T-helper 2 cell treated with Interferon-gamma antibody and Interleukin-4, amounts not matched to agents 5 μg/mL and 100 μg/mL, for 36 hours (primary cell): ENCODE results near the gene SRSF7.
"Not testable (repeated sequence)": the region's sequence is repeated elsewhere in the genome, so short reads cannot be mapped to it uniquely, and the experiment has no call there.

ENCODE experiments used
- DNase-seq: peaks from one replicate; pipeline ENCODE4 v3.0.0; 2021; ENCODE audit warnings: low spot score
- H3K27ac Mint-ChIP-seq: one replicate; pipeline ENCODE4 v1.8.0; 2021; ENCODE audit warnings: mild to moderate bottlenecking, mixed read lengths
- H3K27me3 Mint-ChIP-seq: one replicate; pipeline ENCODE4 v1.8.0; 2021; ENCODE audit warnings: low read depth, mixed read lengths
- H3K36me3 Mint-ChIP-seq: one replicate; pipeline ENCODE4 v1.8.0; 2021; ENCODE audit warnings: low read depth, mixed read lengths
- H3K4me1 Mint-ChIP-seq: one replicate; pipeline ENCODE4 v1.8.0; 2021; ENCODE audit warnings: low read depth, mixed read lengths
- H3K4me3 Mint-ChIP-seq: one replicate; pipeline ENCODE4 v1.8.0; 2022; ENCODE audit warnings: mild to moderate bottlenecking, moderate library complexity, mixed read lengths
- H3K9me3 Mint-ChIP-seq: one replicate; pipeline ENCODE4 v1.8.0; 2021; ENCODE audit warnings: mixed read lengths

The SRSF7 gene

DNA sequence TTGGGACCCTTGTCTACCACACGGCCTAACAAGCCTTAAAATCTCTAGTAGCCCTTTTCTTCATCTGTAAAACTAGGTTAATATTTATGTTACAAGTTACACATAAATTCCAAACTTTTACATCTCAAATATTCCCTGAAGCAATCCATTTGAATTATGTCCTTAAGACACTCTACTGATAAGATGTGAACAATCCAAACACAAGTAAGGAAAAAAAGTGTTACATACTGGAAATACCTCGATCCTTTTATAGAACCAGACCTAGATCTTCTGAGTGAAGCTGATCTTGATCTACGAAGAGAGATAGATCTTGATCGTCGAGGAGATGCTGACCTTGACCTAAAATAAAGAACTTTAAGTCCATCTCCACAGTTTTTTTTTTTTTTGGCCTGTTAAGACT lies 3.3 kb downstream of the SRSF7 start:
- Mint-ChIP-seq H3K27me3 (peaks cover 4% of the 10 kb centered on the region), H3K4me1 (peaks cover 56% of the 10 kb centered on the region), H3K9me3 (no peaks in the 10 kb centered on the region), H3K4me3 (peak overlapping the region; percentile 79), H3K36me3 (peaks cover 75% of the 10 kb centered on the region), H3K27ac (peak overlapping the region; percentile 47)
- no peak for DNase-seq

DNA sequence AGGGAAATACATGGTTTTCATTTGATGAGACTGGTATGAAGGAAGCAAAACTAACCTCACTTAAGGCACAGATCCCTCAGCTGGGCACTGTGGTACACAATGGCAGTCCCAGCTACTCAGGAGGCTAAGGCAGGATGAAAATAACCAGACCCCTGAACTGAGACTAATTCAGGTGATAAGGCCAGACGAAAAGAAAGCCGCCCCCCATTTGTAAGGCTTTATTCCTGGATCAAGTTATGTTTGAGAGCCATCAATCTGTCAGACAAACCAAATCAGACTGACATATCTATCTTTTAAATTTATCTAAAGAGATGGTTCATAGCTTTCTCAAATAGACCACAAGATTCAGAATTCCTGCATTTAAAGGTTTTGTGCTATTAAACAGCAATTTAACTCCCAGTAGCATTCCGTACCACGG lies 4.1 kb downstream of the SRSF7 start:
- Mint-ChIP-seq H3K27me3 (peaks cover 4% of the 10 kb centered on the region), H3K36me3 (peaks cover 78% of the 10 kb centered on the region)
- no peak for DNase-seq

DNA sequence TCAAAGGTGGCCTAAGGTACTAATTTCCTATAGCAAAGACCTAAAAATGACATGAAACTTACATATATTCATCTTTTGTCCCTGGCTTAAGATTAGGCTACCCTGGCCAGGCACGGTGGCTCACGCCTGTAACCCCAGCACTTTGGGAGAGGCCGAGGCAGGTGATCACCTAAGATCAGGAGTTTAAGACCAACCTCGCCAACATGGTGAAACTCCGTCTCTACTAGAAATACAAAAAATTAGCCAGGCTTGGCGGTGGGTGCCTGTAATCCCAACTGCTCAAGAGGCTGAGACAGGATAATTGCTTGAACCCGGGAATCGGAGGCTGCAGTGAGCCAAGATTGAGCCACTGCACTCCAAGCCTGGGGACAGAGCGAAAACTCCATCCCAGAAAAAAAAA lies 5.9 kb downstream of the SRSF7 start:
- peaks cover 51% of the 10 kb centered on the region for H3K4me1 Mint-ChIP-seq
- no peak overlapping the region for H3K27ac Mint-ChIP-seq
- no peaks in the 10 kb centered on the region for H3K9me3 Mint-ChIP-seq
- peaks cover 74% of the 10 kb centered on the region for H3K36me3 Mint-ChIP-seq
- DNase-seq = no peak
- no peaks in the 10 kb centered on the region for H3K27me3 Mint-ChIP-seq
- no peak overlapping the region for H3K4me3 Mint-ChIP-seq

More for the DNA sequence above, 4.1 kb downstream of the SRSF7 start:
- peaks cover 51% of the 10 kb centered on the region for H3K4me1 Mint-ChIP-seq
- no peaks in the 10 kb centered on the region for H3K9me3 Mint-ChIP-seq
- peak overlapping the region; percentile 79 for H3K4me3 Mint-ChIP-seq
- peak overlapping the region; percentile 47 for H3K27ac Mint-ChIP-seq

DNA sequence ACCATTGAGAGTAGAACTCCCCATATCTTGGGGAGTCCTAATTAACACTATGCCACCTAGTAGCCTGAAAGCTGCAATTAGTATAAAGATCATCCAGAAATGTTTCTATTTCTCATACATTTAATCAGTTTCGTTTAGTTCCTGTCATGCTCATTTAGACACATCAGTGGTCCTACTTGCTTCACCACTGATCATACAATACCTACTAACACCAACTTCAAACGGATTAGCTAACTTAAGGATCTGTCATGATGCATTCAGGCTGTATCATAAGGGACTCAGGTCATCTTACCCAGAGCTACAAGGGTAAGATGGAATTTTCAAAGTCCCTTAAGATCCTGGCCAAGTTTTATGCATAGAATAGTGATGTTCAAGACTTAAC lies 6.8 kb downstream of the SRSF7 start:
- Mint-ChIP-seq H3K4me1 (peaks cover 50% of the 10 kb centered on the region), H3K27me3 (no peaks in the 10 kb centered on the region), H3K4me3 (no peak overlapping the region), H3K9me3 (no peaks in the 10 kb centered on the region), H3K27ac (no peak overlapping the region), H3K36me3 (peaks cover 69% of the 10 kb centered on the region)
- DNase-seq = no peak

DNA sequence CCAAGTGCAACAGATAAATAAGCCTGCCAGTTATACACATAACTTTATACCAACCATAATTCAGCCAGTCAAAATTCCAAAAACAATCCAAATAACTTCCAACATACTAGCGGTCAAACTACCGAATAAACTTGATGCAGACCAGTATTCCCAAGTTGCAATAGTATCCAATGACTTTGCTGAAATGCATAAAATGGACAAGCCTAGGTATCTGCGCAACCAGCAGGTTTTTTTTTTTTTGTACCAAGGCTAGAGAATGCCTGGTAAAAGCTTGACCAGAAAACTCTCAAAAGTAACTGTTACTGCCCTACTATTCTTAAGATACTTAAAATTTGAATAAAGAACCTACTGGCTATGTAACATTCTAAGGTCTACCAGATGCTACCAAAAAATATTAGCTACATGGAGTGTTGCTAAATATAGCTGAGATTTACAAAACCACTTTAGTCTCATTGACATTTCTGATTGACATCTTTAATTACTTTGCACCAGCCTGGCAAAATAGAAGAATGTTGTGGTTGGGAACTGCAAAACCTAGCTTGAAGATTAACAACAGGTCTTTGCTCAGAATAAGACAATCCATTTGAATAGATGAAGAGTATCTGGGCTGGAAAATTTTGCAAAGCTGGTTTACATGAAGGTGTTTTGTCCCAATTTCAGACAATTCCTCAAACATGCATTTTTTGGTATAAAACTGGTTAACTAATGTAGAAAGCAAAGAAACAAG lies 7.3 kb downstream of the SRSF7 start:
- Mint-ChIP-seq H3K36me3 (peaks cover 69% of the 10 kb centered on the region), H3K27ac (no peak overlapping the region), H3K4me1 (peaks cover 47% of the 10 kb centered on the region), H3K27me3 (no peaks in the 10 kb centered on the region), H3K9me3 (no peaks in the 10 kb centered on the region), H3K4me3 (no peak overlapping the region)
- no peak for DNase-seq

DNA sequence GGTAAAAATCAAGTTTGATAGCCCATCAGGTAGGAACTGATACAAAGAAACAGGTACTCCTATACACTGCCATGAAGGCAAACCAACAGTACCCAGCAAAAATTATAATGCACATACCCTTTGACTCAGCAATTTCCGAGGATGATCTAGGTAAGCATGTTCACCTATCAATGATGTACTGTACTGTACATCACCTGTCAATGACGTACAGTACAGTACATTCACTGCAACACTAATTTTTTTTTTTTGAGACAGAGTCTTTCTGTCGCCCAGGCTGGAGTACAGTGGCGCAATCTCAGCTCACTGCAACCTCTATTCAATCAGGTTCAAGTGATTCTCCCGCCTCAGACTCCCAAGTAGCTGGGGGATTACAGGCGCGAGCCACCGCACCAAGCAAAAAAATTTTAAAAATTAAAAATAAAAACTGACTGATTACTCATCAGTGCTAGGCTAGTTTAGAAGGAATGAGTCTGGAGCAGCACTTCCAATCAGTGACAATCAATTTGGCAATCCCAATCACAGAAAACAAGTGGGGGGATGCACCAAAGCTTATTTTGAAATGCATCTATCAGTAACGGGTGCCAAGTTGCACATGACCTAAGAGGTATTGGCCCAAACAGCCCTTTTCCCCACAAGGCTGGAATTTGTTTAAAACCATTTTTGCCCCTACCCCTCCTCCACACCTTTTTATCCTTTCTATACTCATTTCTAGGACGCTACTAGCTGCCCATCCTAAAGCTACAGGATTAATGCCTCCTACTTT lies 8.2 kb downstream of the SRSF7 start:
- Mint-ChIP-seq H3K27me3 (no peaks in the 10 kb centered on the region), H3K36me3 (peaks cover 67% of the 10 kb centered on the region), H3K4me3 (no peak overlapping the region), H3K4me1 (peaks cover 42% of the 10 kb centered on the region), H3K27ac (peak overlapping the region; percentile 7), H3K9me3 (no peaks in the 10 kb centered on the region)
- DNase-seq = no peak

DNA sequence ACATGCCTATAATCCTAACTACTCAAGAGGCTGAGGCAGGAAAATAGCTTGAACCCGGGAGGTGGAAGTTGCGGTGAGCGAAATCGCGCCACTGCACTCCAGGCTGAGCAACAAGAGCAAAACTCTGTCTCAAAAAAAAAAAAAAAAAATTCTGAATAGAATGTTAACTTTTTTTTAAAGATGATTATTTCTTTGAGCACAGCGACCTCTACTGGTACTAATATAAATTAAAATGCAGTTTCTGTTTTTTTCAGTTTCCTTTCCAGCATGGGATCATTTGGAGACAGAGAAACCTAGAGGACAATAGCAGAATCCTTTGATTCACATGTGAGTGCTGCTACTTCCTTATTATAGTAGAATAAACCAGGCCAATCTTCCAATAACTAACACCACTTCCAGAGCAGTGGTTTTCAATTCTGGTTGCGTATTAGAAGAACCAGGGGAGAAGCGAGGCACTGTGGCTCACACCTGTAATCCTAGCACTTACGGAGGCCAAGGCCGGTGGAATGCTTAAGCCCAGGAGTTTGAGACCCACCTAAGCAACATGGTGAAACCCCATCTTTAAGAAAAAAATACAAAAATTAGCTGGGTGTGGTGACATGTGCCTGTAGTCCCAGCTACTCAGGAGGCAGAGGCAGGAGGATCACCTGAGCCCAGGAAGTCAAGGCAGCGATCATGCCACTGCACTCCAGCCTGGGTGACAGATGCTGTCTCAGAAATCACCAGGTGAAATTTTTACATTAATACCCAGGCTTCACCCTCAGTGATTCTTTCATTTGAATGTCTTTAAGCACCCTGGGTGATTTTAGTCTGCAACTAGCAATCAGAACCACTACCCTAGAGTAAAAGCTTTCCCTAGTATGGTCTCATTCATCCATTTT lies 10.1 kb downstream of the SRSF7 start:
- no peaks in the 10 kb centered on the region for H3K9me3 Mint-ChIP-seq
- DNase-seq = no peak
- H3K27ac Mint-ChIP-seq = peak overlapping the region; percentile 45
- no peak overlapping the region for H3K4me3 Mint-ChIP-seq
- peaks cover 55% of the 10 kb centered on the region for H3K36me3 Mint-ChIP-seq
- H3K4me1 Mint-ChIP-seq = peaks cover 26% of the 10 kb centered on the region
- no peaks in the 10 kb centered on the region for H3K27me3 Mint-ChIP-seq

DNA sequence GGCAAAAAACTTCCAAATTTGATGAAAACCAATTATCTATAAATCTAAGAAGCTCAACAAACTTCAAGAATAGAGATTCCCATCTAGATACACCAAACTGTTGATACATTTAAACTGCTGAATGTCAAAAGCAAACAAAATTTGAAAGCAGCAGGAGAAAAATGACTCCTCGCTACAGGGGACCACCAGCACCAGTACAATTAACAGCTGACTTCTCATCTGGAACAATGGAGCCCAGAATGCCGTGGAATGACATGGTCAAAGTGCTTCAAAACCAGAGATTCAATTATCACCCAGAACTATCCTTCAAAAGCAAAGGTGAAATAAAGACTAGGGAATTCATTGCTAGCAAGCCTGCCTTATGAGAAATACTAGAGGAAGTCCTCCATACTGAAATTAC lies 11.6 kb downstream of the SRSF7 start:
- Mint-ChIP-seq H3K27ac (peak overlapping the region; percentile 65), H3K27me3 (no peaks in the 10 kb centered on the region), H3K9me3 (no peaks in the 10 kb centered on the region), H3K4me3 (no peak overlapping the region), H3K36me3 (peaks cover 48% of the 10 kb centered on the region), H3K4me1 (peaks cover 14% of the 10 kb centered on the region)
- no peak for DNase-seq

DNA sequence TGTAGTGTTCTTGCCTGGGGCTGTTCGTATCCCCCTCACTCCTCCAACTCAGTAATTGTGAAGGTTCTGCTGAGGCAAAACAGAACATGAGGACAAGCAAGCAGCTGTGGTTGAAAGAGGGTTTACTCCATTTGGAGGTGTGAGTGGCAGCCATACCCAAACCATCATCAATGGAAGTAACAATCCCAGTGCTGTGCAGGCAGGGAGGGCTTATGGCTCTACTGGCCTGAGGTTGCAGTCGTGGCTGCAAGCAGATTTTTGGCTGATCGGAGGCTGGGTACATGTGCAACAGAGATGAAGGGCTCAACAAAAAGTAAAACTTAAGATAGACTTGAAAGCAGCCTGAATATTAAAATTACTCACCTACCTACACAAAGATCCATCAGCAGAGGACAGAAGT lies 13.2 kb downstream of the SRSF7 start:
- peaks cover 12% of the 10 kb centered on the region for H3K4me1 Mint-ChIP-seq
- no peak overlapping the region for H3K4me3 Mint-ChIP-seq
- H3K27ac Mint-ChIP-seq = no peak overlapping the region
- peaks cover 46% of the 10 kb centered on the region for H3K36me3 Mint-ChIP-seq
- DNase-seq = no peak
- H3K9me3 Mint-ChIP-seq = no peaks in the 10 kb centered on the region
- H3K27me3 Mint-ChIP-seq = no peaks in the 10 kb centered on the region

DNA sequence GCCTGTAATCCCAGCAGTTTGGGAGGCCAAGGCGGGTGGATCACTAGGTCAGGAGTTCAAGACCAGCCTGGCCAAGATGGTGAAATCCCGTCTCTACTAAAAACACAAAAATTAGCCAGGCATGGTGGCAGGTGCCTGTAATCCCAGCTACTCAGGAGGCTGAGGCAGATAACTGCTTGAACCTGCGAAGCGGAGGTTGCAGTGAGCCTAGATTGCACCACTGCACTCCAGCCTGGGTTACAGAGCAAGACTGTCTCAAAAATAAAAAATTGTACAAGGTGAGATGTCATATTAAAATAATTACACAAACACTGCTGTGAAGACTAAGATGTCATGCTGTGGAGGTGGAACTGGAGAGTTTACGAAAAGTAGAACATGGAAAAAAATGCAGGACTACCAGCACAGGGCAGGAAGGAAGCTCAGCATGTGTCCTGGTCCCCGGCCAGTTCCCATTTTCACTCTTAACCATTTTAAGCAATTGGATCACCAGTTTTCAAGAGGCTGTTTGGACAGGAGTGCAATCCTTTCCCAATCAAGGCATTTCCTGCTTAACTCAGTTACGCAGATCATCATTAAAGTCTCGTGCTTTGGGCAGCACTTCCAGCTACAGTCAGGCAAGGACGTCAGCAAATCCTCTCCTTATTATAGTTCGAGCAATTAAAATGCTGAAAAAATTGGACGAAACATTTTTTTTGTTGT lies 14.0 kb downstream of the SRSF7 start:
- DNase-seq, H3K27me3 Mint-ChIP-seq, H3K9me3 Mint-ChIP-seq, H3K27ac Mint-ChIP-seq, H3K4me3 Mint-ChIP-seq: not testable (repeated sequence)
- peaks cover 46% of the 10 kb centered on the region for H3K36me3 Mint-ChIP-seq
- H3K4me1 Mint-ChIP-seq = peaks cover 12% of the 10 kb centered on the region

DNA sequence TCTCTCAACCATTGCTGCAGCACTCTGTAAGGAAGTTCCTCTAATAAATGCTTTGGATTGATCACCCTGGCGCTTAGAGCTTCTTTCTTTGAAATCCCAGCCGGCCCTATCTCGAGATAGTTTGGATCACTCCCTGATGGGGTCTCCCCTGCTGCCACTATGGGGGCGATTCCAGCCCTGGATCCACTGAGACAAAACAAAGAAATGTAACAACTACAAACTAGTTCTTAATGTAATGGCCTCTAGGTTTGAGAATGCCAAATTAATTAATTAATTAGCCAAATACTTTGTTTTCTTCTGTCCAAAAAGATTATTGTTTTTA lies 15.2 kb downstream of the SRSF7 start:
- Mint-ChIP-seq H3K36me3 (peaks cover 50% of the 10 kb centered on the region), H3K4me3 (no peak overlapping the region), H3K27me3 (no peaks in the 10 kb centered on the region), H3K27ac (peak overlapping the region; percentile 26), H3K9me3 (no peaks in the 10 kb centered on the region), H3K4me1 (peaks cover 9% of the 10 kb centered on the region)
- DNase-seq = no peak

DNA sequence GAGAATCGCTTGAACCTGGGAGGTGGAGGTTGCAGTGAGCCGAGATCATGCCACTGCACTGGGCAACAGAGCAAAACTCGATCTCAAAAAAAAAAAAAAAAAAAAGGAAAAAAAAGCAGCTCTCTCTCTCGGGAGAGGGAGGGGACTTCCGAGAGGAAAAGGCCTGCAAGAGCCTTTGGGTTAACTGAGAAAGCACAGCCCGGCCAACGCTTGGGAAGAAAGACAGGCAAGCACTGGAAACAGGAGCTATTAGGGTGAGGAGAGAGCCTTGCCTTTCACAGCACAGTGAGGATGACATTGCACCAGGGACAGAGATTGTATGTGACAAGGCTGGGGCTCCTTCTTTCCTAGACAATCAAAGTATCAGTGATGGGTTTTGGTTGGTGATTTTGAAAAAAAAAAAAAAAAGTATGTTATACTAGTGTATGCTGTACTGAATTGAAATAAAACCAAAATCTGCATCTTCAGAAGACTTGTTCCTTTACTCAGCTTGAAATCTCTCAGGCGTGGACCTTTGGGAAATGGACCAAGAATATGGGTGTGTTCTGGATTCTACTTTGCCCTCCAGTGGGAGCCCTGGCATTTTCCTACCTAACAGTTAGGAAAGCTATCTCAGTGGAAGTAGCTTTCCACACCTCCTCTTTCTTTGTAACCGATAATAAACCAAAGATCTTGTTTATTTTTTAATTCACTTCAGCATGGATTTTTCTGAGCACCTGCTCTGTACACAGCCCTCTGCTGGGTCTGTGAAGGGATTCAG lies 16.7 kb downstream of the SRSF7 start:
- peaks cover 6% of the 10 kb centered on the region for H3K4me1 Mint-ChIP-seq
- no peak overlapping the region for H3K4me3 Mint-ChIP-seq
- no peak for DNase-seq
- no peak overlapping the region for H3K27ac Mint-ChIP-seq
- peaks cover 51% of the 10 kb centered on the region for H3K36me3 Mint-ChIP-seq
- no peaks in the 10 kb centered on the region for H3K27me3 Mint-ChIP-seq
- no peaks in the 10 kb centered on the region for H3K9me3 Mint-ChIP-seq

DNA sequence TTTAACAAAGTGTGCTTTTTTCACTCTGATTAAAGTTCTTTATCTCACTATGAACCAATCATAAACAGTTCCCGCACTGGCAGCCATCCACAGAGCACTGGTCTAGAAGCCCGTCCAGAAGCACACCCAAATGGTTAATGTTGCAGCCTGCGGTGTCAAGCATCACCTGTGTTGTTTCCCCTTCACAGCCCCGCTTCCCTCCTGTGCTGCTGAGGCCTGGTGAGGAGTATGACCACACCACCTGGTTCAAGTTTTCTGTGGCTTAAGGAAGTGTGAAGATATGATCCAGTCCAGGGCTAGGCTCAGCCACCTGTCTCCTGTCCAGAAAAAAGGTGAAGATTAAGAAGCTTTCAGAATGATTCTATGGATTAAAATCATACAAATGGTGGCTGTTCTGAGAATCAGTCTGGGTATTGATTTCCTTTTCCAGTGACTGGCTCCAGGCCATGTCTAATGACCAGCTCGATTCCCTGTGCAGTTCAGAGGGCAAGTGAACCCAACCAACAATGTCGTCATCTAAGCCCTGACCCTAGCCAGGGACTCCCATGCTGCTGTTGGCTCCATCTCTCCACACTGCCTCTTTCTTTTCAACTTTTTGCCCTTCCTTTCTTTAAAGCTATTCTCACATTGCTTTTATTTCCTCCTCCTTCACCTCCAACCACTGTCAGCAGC lies 17.7 kb downstream of the SRSF7 start:
- H3K4me1 Mint-ChIP-seq = peaks cover 4% of the 10 kb centered on the region
- no peaks in the 10 kb centered on the region for H3K27me3 Mint-ChIP-seq
- DNase-seq = no peak
- H3K27ac Mint-ChIP-seq = peak overlapping the region; percentile 4
- no peaks in the 10 kb centered on the region for H3K9me3 Mint-ChIP-seq
- H3K36me3 Mint-ChIP-seq = peaks cover 42% of the 10 kb centered on the region
- H3K4me3 Mint-ChIP-seq = no peak overlapping the region
